ENCODE data around the gene C17orf113. TPM values are rescaled to one million over a fixed set of nuclear protein-coding genes. Genes with fewer than 3 reads are reported as not detected.

Gene C17orf113
- total RNA-seq, 6 donors from 2014 or later: 1.1 to 5.2 (median 2.3) TPM

GRCh38 chr17:42053731-42054500 lies 3.5 kb upstream of the C17orf113 start:
- Histone ChIP-seq H3K27ac (no peak overlapping the region), H3K4me1 (peaks cover 5 to 16% (median 10%) of the 10 kb centered on the region in 4 donors), H3K9me3 (no peaks in the 10 kb centered on the region), H3K4me3 (no peak overlapping the region), H3K36me3 (no peaks in the 10 kb centered on the region), H3K27me3 (no peaks in the 10 kb centered on the region)
- WGBS, 2 donors: 25 to 36% methylated on average over 7 to 12 of the region's 12 CpGs
- ATAC-seq (ENCODE audit: low FRiP score in 2 of 2): no peak
- TF ChIP-seq POLR2A (IDR thresholded peaks at IDR 0.05) (no peak), CTCF (IDR thresholded peaks at IDR 0.05) (no peak), EP300 (IDR thresholded peaks at IDR 0.05) (no peak), POLR2AphosphoS5 (IDR thresholded peaks at IDR 0.05) (no peak)
- no peak for DNase-seq

DNA sequence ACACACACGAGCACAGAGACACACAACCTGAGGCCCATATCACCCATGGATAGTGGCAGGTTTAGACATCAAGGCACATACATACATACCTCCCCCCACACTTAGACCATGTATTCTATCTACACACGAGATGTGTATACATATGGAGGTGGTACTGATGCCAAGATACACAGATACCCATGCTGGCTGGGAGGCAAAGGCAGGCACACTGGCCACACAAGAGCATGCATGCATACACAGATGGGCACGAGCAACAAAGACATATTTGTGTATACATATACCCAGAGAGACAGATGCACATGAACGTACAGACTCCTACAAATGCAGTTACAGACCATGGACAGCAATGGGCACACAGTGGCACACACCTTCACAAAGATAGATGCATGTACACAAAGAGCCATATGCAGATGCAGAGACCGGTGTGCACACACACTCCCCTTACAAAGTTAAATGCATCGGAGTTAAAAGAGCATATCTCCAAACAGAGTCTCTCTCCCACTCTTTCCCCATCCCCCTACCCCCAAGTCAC lies 2.0 kb upstream of the C17orf113 start:
- ATAC-seq (ENCODE audit: low FRiP score in 2 of 2): no peak
- H3K9me3 ChIP-seq: no peaks in the 10 kb centered on the region
- H3K36me3 ChIP-seq: no peaks in the 10 kb centered on the region
- H3K4me3 ChIP-seq: no peak overlapping the region
- no peak overlapping the region for H3K27ac ChIP-seq
- H3K4me1 ChIP-seq: peaks cover 5 to 16% (median 10%) of the 10 kb centered on the region in 4 donors
- WGBS, 2 donors: 76 to 87% methylated on average over 6 of the region's 6 CpGs
- no peak for DNase-seq
- TF ChIP-seq POLR2A (IDR thresholded peaks at IDR 0.05) (no peak), CTCF (IDR thresholded peaks at IDR 0.05) (no peak), POLR2AphosphoS5 (IDR thresholded peaks at IDR 0.05) (no peak), EP300 (IDR thresholded peaks at IDR 0.05) (no peak)
- H3K27me3 ChIP-seq: no peaks in the 10 kb centered on the region

- Histone ChIP-seq H3K4me3 (no peak overlapping the region), H3K27me3 (no peaks in the 10 kb centered on the region), H3K9me3 (no peaks in the 10 kb centered on the region), H3K27ac (no peak overlapping the region), H3K36me3 (no peaks in the 10 kb centered on the region), H3K4me1 (peaks cover 5 to 16% (median 10%) of the 10 kb centered on the region in 4 donors)
- WGBS, 2 donors: 96% methylated on average over 7 of the region's 7 CpGs; no CpG with 5 or more reads in 1 of the 2 donors
- ATAC-seq (ENCODE audit: low FRiP score in 2 of 2): no peak
- DNase-seq: no peak
- TF ChIP-seq POLR2AphosphoS5 (IDR thresholded peaks at IDR 0.05) (no peak), CTCF (IDR thresholded peaks at IDR 0.05) (no peak), EP300 (IDR thresholded peaks at IDR 0.05) (no peak), POLR2A (IDR thresholded peaks at IDR 0.05) (no peak)
Observed at GRCh38 chr17:42051645-42052044, 1.2 kb upstream of the C17orf113 start.

GRCh38 chr17:42051013-42051400 lies 606 bp upstream of the C17orf113 start:
- Histone ChIP-seq H3K4me3 (peak overlapping the region; percentile 68 to 90 (median 74)), H3K4me1 (peaks cover 5 to 16% (median 10%) of the 10 kb centered on the region in 4 donors), H3K27me3 (no peaks in the 10 kb centered on the region), H3K36me3 (no peaks in the 10 kb centered on the region), H3K9me3 (no peaks in the 10 kb centered on the region), H3K27ac (peak overlapping the region in 1 of 4 donors; percentile 73)
- DNase-seq: no peak
- TF ChIP-seq POLR2AphosphoS5 (IDR thresholded peaks at IDR 0.05) (no peak), CTCF (IDR thresholded peaks at IDR 0.05) (no peak), POLR2A (IDR thresholded peaks at IDR 0.05) (no peak), EP300 (IDR thresholded peaks at IDR 0.05) (no peak)
- 53 to 60% methylated on average over 8 of the region's 8 CpGs for WGBS, 2 donors
- ATAC-seq (ENCODE audit: low FRiP score in 2 of 2): no peak
